Mesodermal cell (in vitro differentiated cells): Measurements from ENCODE around the gene TTC28.

Experiments
- H3K27ac ChIP-seq: 2 replicates; pipeline ENCODE4 v1.7.0; 2013; ENCODE audit warnings: mild to moderate bottlenecking, low read depth, low read length, moderate library complexity; ENCODE audit not compliant: severe bottlenecking
- H3K36me3 ChIP-seq: 2 replicates; pipeline ENCODE4 v1.7.1; 2013; ENCODE audit warnings: mild to moderate bottlenecking, low read length, moderate library complexity; ENCODE audit not compliant: control insufficient read depth, insufficient read depth
- H3K4me1 ChIP-seq: one replicate; pipeline ENCODE4 v1.7.1; 2013; ENCODE audit warnings: mild to moderate bottlenecking, low read length; ENCODE audit not compliant: insufficient read depth, control insufficient read depth, poor library complexity, severe bottlenecking
- H3K4me3 ChIP-seq: 2 replicates; pipeline ENCODE4 v1.7.0; 2013; ENCODE audit warnings: low read length, control low read depth, mild to moderate bottlenecking; ENCODE audit not compliant: insufficient read depth, poor library complexity, severe bottlenecking; ENCODE audit errors: extremely low read depth
- H3K9me3 ChIP-seq: 2 replicates; pipeline ENCODE4 v1.7.1; 2013; ENCODE audit warnings: mild to moderate bottlenecking, low read length, moderate library complexity; ENCODE audit not compliant: control insufficient read depth
- WGBS, 2 experiments: methylation state at CpG; one replicate each; pipeline ENCODE4 v1.1.5; 2013; ENCODE audit warnings: missing lambda C conversion rate in 2 of 2; ENCODE audit not compliant: insufficient coverage in 2 of 2; 5-methylcytosine and 5-hydroxymethylcytosine counted together

TTC28 gene

GRCh38 chr22:28360939-28361338 is 318.7 kb downstream of the TTC28 start:
- peaks cover 21% of the 10 kb centered on the region for H3K9me3 ChIP-seq
- no peak overlapping the region for H3K27ac ChIP-seq
- peaks cover 5% of the 10 kb centered on the region for H3K36me3 ChIP-seq
- no peaks in the 10 kb centered on the region for H3K4me1 ChIP-seq
- no peak overlapping the region for H3K4me3 ChIP-seq

DNA sequence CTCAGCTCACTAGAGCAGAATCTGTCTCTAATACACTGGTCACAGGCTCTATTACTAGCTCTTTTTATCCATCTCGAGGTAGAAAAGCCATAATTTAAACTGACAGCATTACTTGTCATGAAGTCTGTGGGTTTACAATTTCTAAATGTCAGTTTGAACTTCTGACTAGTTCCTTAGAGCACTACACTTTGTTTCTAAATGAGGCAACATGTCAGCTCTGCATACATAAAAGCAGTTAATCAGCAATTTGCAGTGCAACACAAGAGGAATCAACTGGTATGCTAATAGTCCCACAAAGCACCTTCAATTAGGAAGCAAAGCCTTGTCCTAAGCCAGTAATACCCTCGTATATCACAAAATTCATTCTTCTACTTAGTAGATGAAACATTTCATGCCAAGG is 321.3 kb downstream of the TTC28 start:
- 83% methylated on average over 2 of the region's 2 CpGs; no CpG with 5 or more reads in 1 of the 2 experiments for WGBS, 2 experiments
- H3K4me3 ChIP-seq = no peak overlapping the region
- H3K36me3 ChIP-seq = peaks cover 5% of the 10 kb centered on the region
- H3K27ac ChIP-seq = no peak overlapping the region
- peaks cover 12% of the 10 kb centered on the region for H3K9me3 ChIP-seq
- no peaks in the 10 kb centered on the region for H3K4me1 ChIP-seq

- Histone ChIP-seq H3K36me3 (peaks cover 5% of the 10 kb centered on the region), H3K4me1 (no peaks in the 10 kb centered on the region), H3K27ac (no peak overlapping the region), H3K9me3 (peaks cover 1% of the 10 kb centered on the region), H3K4me3 (no peak overlapping the region)
- WGBS, 2 experiments = 100% methylated on average over 1 of the region's 1 CpG; no CpG with 5 or more reads in 1 of the 2 experiments
Measured at GRCh38 chr22:28357193-28357592, 322.4 kb downstream of the TTC28 start.

DNA sequence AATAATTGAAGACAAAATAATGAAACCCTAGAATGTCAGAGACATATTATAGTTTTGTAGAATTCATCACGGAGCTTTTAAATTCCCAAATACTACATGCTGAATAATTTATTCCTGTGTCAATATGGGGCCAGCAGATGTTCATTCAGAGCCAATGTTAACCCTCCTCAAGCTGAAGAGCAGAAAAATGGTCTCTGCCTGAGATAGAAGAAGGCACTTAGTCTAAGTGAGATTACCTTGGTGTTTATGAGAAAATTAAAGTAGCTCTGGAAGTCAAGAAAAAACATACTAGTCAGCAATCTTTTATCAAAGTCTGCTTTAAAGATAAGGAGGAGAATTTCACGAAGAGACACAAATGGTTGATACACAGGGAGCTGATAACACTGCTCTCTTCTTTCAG is 328.2 kb downstream of the TTC28 start:
- no peak overlapping the region for H3K4me3 ChIP-seq
- H3K27ac ChIP-seq = no peak overlapping the region
- no peaks in the 10 kb centered on the region for H3K4me1 ChIP-seq

DNA sequence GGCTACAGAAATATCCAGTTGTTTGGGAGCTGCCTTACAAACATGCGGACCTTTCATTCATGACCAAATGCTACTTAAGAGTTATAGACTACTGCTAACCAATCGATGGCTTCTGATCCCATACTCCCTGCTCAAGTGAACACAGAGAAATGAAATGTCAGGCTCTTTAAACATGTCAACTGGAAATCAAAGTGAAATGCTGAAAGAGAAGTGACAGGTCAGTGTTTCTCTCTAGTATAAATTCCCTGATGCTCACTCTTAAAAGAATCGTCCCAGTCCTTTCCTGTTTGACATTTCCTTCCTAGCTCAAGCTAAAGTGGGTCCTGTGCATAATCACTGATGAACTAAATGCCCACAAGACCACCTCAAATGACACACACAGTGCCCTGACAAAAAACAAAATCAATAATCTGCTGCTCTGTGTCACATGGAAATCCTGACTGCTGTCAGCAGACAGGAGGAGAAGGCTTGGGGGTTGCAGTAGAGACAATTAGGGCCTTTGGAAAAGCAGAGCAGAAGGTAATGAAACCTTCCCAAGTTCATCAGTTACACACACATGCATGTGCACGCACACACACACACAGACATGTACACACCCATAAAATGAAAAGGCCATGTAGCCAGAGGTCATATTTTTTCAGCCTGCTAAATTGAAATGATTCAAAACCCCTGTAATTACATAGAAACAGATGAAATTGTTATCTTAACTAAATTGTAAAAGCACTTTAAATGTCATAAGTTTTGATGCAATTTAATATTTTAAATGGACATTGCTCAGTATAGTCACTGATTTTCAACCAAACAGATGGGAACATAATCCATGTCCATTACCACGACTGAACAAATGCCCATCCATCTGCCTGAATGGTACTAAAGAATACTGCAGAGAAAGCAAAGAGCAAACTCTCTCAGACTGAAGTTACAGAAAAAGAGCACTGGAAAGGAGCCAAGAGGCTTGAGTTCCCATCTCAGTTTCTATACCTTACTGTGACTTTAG is 330.7 kb downstream of the TTC28 start:
- H3K4me1 ChIP-seq = no peaks in the 10 kb centered on the region
- 67 to 100% methylated on average over 3 of the region's 5 CpGs for WGBS, 2 experiments
- H3K36me3 ChIP-seq = no peaks in the 10 kb centered on the region
- H3K4me3 ChIP-seq = no peak overlapping the region
- no peaks in the 10 kb centered on the region for H3K9me3 ChIP-seq
- H3K27ac ChIP-seq = no peak overlapping the region

More for the DNA sequence above, 328.2 kb downstream of the TTC28 start:
- Histone ChIP-seq H3K9me3 (no peaks in the 10 kb centered on the region), H3K36me3 (no peaks in the 10 kb centered on the region)
- 80% methylated on average over 1 of the region's 2 CpGs; no CpG with 5 or more reads in 1 of the 2 experiments for WGBS, 2 experiments

GRCh38 chr22:28346308-28346707 is 333.3 kb downstream of the TTC28 start:
- 88 to 100% methylated on average over 1 of the region's 2 CpGs for WGBS, 2 experiments
- H3K4me3 ChIP-seq = no peak overlapping the region
- no peak overlapping the region for H3K27ac ChIP-seq
- no peaks in the 10 kb centered on the region for H3K9me3 ChIP-seq
- H3K4me1 ChIP-seq = no peaks in the 10 kb centered on the region
- H3K36me3 ChIP-seq = no peaks in the 10 kb centered on the region

- 90 to 96% methylated on average over 3 of the region's 7 CpGs for WGBS, 2 experiments
- Histone ChIP-seq H3K36me3 (no peaks in the 10 kb centered on the region), H3K27ac (no peak overlapping the region), H3K4me1 (no peaks in the 10 kb centered on the region), H3K4me3 (no peak overlapping the region), H3K9me3 (no peaks in the 10 kb centered on the region)
Measured at GRCh38 chr22:28344918-28345703, 334.5 kb downstream of the TTC28 start.

DNA sequence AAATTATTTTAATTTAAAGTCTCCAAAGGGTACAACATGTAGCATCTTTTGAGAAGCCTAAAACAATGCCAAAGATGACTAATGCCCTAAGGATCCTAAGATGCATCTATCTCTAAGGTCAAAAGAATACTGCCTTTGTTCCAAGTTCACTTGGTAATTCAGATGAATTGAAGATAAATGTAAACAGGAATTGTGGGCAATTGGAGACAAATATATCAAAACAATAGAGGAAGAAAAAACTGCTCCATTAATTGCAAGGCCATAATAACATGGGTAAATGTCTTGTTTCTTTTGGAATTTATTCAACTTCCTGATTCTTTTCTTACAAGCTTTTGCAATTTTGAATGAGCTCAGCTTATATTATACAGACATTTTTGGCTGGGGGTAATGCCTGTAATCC is 338.6 kb downstream of the TTC28 start:
- Histone ChIP-seq H3K4me1 (no peaks in the 10 kb centered on the region), H3K9me3 (no peaks in the 10 kb centered on the region), H3K4me3 (no peak overlapping the region), H3K27ac (no peak overlapping the region), H3K36me3 (no peaks in the 10 kb centered on the region)

- WGBS, 2 experiments = 80% methylated on average over 1 of the region's 1 CpG; no CpG with 5 or more reads in 1 of the 2 experiments
- Histone ChIP-seq H3K36me3 (no peaks in the 10 kb centered on the region), H3K4me3 (no peak overlapping the region)
Measured at GRCh38 chr22:28333088-28333487, 346.6 kb downstream of the TTC28 start.

DNA sequence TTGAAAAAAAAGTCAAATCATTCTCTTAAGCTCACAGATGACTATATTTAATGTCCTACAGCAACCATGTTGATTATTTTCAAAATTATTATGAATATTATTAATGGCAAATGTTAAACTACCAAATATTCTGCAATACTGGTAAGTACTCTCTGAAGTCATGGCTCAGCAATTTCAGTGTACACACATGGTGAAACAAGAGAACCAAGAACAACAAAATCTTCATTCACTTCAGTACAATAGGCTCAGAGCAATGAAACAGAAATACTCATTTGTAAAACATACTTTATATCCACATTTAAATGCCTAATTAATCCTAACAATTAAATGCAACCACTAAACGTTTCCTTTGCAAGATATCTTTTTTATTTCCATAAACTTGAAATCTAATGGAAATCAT is 347.2 kb downstream of the TTC28 start:
- no peaks in the 10 kb centered on the region for H3K9me3 ChIP-seq
- no peak overlapping the region for H3K4me3 ChIP-seq
- H3K4me1 ChIP-seq = peaks cover 9% of the 10 kb centered on the region
- WGBS, 2 experiments = no CpG with 5 or more reads among the region's 1 CpG
- no peak overlapping the region for H3K27ac ChIP-seq
- no peaks in the 10 kb centered on the region for H3K36me3 ChIP-seq

More at GRCh38 chr22:28333088-28333487, 346.6 kb downstream of the TTC28 start:
- H3K27ac ChIP-seq = no peak overlapping the region
- H3K9me3 ChIP-seq = no peaks in the 10 kb centered on the region
- peaks cover 9% of the 10 kb centered on the region for H3K4me1 ChIP-seq
